Stomach smooth muscle (tissue), 2 donors: ENCODE measurements around the gene PGBD5.

Experiments
- H3K27ac ChIP-seq: one replicate; pipeline ENCODE4 v1.7.0; 2013; ENCODE audit warnings: mild to moderate bottlenecking, low read length, inconsistent platforms
- H3K27me3 ChIP-seq, 2 donors: one replicate each; pipeline ENCODE4 v1.7.0; 2013; ENCODE audit warnings: low read length in 2 of 2; ENCODE audit not compliant: insufficient read depth in 2 of 2, control insufficient read depth in 1 of 2
- H3K36me3 ChIP-seq, 2 donors: one replicate each; pipeline ENCODE4 v1.7.0; 2013; ENCODE audit warnings: low read length in 2 of 2; ENCODE audit not compliant: control insufficient read depth in 2 of 2, insufficient read depth in 2 of 2
- H3K4me1 ChIP-seq: one replicate; pipeline ENCODE4 v1.7.0; 2013; ENCODE audit warnings: low read length; ENCODE audit not compliant: control insufficient read depth, insufficient read depth
- H3K4me3 ChIP-seq, 2 donors: one replicate each; pipeline ENCODE4 v1.7.0; 2013; ENCODE audit warnings: low read length in 2 of 2
- H3K9ac ChIP-seq, 2 donors: one replicate each; pipeline ENCODE4 v1.7.0; 2013; ENCODE audit warnings: low read length in 2 of 2, mild to moderate bottlenecking in 1 of 2
- H3K9me3 ChIP-seq, 2 donors: one replicate each; pipeline ENCODE4 v1.7.0; 2013; ENCODE audit warnings: low read length in 2 of 2; ENCODE audit not compliant: control insufficient read depth in 2 of 2
- donor health status: healthy.
- donor health status: Pancreatic carcinoma.

The PGBD5 gene

DNA sequence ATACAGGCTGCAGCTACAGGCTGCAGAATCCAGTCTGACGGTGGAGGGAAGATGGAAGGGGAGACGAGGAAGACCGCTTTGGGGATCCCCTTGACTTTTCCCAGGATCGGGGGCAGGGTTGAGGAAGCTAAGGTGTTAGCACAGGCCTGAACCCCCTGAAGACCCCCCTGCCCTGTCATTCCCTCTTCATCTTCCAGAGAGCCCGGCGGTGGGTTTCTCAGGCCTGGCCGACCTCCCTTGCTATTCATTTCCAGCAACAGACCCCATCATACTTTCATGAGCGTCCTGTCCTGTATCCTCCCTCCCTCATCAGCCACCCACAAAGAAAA lies 112.0 kb downstream of the PGBD5 start:
- Histone ChIP-seq H3K36me3 (no peaks in the 10 kb centered on the region), H3K9ac (no peak overlapping the region), H3K9me3 (no peaks in the 10 kb centered on the region), H3K4me3 (no peak overlapping the region), H3K27me3 (peaks cover 9 to 10% of the 10 kb centered on the region in 2 donors), H3K4me1 (no peaks in the 10 kb centered on the region), H3K27ac (no peak overlapping the region)

DNA sequence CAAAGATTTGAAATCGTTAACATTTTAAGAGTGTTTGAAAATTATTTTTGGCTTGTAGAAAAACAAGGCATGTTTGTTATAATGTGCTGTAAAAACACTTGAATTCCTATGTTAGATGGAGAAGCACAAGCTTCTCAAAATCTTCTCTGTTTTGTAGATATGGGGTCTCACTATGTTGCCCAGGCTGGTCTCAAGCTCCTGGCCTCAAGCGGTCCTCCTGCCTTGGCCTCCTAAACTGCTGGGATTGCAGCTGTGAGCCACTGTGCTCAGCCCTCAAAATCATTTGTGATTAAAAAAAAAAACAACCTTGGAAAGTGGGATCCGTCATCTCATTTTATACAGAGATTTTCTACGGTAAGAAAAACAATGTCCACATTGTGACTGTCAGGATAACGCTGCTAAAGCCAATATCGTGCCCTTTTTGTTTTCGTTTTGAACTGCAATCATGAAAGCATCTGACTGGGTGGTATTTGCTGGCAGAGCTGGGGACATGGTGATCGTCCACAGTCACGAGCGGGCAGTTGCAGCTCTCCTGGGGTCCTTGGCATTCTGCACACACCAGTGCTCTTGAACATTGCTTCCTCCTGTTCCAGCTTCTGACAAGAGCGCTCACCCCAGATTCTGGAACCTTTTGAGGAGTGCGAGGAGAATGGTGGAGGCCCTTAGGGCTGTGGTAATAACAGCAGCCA lies 112.5 kb downstream of the PGBD5 start:
- Histone ChIP-seq H3K4me3 (no peak overlapping the region), H3K4me1 (no peaks in the 10 kb centered on the region), H3K9me3 (no peaks in the 10 kb centered on the region), H3K27ac (no peak overlapping the region), H3K36me3 (no peaks in the 10 kb centered on the region), H3K9ac (no peak overlapping the region), H3K27me3 (peaks cover 9 to 10% of the 10 kb centered on the region in 2 donors)

DNA sequence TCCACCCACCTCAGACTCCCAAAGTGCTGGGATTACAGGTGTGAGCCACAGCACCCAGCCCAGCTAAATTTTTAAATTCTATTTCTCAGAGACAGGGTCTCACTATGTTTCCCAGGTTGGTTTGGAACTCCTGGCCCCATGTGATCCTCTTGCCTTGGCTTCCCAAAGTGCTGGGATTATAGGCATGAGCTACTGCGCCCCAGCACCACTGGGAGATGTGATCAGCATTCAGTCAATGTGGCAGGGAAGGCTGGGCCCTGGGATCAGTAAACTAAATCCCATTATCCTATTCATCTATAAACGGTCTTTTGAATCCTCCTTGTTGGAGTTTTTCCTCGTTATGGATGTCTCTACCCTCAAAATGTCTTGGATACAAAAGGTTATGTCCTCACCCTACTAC lies 113.5 kb downstream of the PGBD5 start:
- H3K9ac ChIP-seq: no peak overlapping the region
- H3K36me3 ChIP-seq: no peaks in the 10 kb centered on the region
- no peaks in the 10 kb centered on the region for H3K9me3 ChIP-seq
- no peaks in the 10 kb centered on the region for H3K4me1 ChIP-seq
- H3K27ac ChIP-seq: no peak overlapping the region
- peaks cover 9 to 10% of the 10 kb centered on the region in 2 donors for H3K27me3 ChIP-seq
- H3K4me3 ChIP-seq: no peak overlapping the region

DNA sequence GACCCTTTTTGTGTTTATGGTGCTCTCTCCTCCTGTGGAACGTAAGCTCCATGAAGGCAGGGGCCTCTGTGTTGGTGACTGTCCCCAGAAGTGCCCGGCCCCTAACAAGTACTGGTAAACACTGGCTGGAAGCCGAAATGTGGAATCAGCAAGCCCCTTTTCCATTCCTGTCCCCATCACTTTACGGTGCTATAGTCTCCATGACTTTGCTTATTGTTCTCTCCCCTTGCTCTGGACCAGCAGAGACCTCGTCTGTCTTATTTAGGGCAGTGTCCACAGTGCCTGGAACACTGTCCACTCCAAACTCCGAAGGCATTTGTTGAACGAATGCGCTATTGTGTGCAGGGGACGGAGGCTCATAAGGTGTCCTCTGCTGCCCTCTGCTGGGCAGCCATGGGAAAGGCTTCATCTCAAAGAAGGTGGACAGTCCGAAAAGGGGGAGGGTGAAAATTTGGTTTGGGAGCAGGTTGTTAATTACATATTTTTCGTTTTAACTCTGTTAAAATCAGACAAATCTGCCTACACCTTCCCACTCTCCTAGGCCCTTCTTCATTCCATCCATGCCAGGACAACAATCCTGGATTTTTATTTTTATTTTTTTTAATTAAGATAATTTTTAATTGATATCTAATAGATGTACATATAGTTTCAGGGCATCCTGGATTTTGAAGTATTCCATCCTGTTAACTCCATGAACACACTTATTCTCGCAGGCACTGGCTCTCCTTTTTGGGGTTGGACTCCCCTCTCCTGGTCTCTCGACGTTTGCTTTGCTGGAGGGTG lies 115.6 kb downstream of the PGBD5 start:
- peak overlapping the region in 1 of 2 donors; percentile 40 for H3K4me3 ChIP-seq

DNA sequence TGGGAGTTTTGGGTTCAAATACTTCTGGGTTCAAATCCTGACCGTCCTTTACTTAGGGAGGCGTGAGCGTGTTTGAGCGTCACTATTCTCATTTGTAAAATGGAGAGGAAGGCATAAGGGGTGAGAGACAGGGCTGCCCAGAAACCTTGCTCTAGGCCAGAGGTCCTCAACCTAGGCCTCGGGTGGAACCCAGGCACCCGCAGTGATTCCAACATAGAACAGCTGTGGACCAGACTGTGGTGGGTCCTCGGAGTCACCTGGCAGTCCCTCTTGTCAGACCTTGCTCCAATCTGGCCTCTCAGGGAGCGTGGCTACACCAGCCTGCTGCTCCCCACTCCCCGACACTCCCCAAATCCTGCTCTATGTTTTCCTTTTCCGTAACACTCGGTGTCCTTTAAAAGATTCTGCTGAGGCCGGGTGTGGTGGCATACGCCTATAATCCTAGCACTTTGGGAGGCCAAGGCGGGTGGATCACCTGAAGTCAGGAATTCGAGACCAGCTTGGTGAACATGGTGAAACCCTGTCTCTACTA lies 116.4 kb downstream of the PGBD5 start:
- Histone ChIP-seq H3K27ac (no peak overlapping the region), H3K9me3 (no peaks in the 10 kb centered on the region), H3K4me3 (no peak overlapping the region), H3K9ac (no peak overlapping the region), H3K27me3 (peaks cover 5 to 9% of the 10 kb centered on the region in 2 donors), H3K4me1 (peaks cover 5% of the 10 kb centered on the region), H3K36me3 (no peaks in the 10 kb centered on the region)

More for the DNA sequence above, 115.6 kb downstream of the PGBD5 start:
- H3K27me3 ChIP-seq: peaks cover 9 to 10% of the 10 kb centered on the region in 2 donors
- H3K27ac ChIP-seq: no peak overlapping the region
- no peaks in the 10 kb centered on the region for H3K9me3 ChIP-seq
- H3K4me1 ChIP-seq: peaks cover 5% of the 10 kb centered on the region
- no peak overlapping the region for H3K9ac ChIP-seq
- H3K36me3 ChIP-seq: no peaks in the 10 kb centered on the region

DNA sequence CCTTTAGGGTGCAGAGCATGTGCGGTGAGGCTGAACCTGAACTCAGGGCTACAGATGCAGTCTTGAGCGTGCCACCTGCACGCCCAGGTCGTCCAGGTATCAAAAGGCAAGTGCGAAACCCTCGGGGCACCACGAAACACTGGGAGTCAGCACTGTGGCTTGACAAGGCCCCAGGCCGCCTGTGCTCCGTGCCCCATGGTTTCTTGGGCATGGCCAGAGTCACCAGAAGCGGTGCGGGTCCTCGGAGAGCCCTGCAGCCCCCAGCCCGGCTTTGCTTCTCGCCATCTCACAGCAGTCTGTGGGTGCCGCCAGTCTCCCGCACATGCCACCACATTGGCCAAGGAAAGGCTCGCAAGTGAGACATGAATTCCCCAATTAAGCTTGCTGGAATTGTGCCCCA lies 117.3 kb downstream of the PGBD5 start:
- Histone ChIP-seq H3K27ac (no peak overlapping the region), H3K9me3 (no peaks in the 10 kb centered on the region), H3K4me1 (peaks cover 5% of the 10 kb centered on the region), H3K9ac (no peak overlapping the region), H3K4me3 (no peak overlapping the region), H3K27me3 (peaks cover 5 to 9% of the 10 kb centered on the region in 2 donors), H3K36me3 (no peaks in the 10 kb centered on the region)

DNA sequence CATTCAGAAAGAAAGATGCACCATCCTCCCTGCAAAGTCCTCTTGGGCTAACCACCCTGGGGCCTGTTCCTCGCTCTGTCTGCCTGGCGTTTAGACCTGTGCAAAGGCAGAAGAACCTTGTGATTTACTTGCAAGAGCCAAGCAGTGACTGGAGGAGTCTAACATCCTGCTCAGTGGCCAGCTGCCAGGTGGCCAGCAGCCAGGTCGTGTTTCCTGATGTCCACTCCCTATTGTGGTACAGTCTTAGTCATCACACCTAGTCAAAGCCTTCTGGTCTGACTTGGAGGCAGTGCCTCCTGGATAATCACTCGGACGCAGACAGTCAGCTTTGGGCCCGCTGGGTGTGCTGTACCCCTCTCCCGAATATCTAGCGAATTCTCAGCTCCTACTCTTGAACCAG lies 118.1 kb downstream of the PGBD5 start:
- H3K4me1 ChIP-seq: peaks cover 5% of the 10 kb centered on the region
- H3K36me3 ChIP-seq: no peaks in the 10 kb centered on the region
- H3K9me3 ChIP-seq: no peaks in the 10 kb centered on the region
- H3K4me3 ChIP-seq: no peak overlapping the region
- peaks cover 5 to 9% of the 10 kb centered on the region in 2 donors for H3K27me3 ChIP-seq
- no peak overlapping the region for H3K9ac ChIP-seq
- H3K27ac ChIP-seq: no peak overlapping the region

DNA sequence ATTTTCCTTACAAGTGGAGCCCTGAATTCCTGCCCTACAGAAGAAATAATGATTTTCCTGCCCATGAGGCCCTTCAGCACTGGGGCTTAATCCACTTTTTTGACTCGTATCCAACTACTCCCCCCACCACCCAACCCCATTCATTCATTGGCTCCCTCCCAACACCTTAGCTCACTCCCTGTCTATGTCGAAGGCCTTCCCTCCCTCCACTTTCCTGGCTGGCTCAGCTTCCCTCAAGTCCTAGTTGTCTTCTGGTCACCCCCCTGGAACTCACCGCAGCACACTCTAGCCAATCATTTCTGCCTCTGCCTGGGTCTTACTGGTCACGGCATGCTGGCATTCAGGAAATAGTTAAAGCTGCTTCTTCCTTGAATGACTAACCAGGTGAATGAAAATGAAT lies 118.9 kb downstream of the PGBD5 start:
- Histone ChIP-seq H3K4me1 (peaks cover 5% of the 10 kb centered on the region), H3K4me3 (no peak overlapping the region), H3K9me3 (no peaks in the 10 kb centered on the region), H3K27ac (no peak overlapping the region), H3K9ac (no peak overlapping the region), H3K36me3 (no peaks in the 10 kb centered on the region), H3K27me3 (peaks cover 0 to 6% of the 10 kb centered on the region in 2 donors)

DNA sequence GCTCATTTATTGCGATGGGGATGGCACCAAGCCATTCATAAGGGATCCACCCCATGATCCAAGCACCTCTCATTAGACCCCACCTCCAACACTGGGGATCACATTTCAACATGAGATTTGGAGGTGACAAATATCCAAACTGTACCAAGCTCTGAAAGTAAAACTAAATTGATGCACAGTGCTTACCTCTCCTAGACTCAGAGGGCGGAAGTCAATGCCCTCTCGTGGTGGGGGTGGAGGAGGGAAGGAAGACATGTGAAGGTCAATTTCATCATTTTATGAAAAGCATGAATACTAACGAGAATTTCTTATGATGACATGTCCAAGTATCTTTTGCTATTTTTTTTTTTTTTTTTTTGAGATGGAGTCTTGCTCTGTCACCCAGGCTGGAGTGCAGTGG lies 120.0 kb downstream of the PGBD5 start:
- H3K36me3 ChIP-seq: no peaks in the 10 kb centered on the region
- peaks cover 5% of the 10 kb centered on the region for H3K4me1 ChIP-seq
- no peak overlapping the region for H3K4me3 ChIP-seq
- H3K9ac ChIP-seq: no peak overlapping the region
- no peak overlapping the region for H3K27ac ChIP-seq
- no peaks in the 10 kb centered on the region for H3K9me3 ChIP-seq
- H3K27me3 ChIP-seq: peaks cover 0 to under 1% of the 10 kb centered on the region in 2 donors

DNA sequence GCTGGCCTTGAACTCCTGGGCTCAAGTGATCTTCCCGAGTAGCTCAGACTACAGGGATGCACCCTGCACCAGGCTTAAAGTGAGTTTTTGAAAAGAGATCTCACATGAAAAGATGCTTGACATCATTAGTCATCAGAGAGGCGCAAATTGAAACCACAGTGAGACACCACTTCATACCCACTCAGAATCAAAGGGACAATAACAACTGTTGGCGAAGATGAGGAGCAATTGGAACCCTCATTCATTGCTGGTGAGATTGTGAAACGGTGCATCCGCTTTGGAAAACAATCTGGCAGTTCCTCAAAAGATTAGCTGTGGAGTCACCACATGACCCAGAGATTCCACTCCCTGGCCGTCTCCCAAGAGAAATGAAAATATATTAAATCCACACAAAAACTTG lies 122.3 kb downstream of the PGBD5 start:
- Histone ChIP-seq H3K4me3 (no peak overlapping the region), H3K4me1 (peaks cover 5% of the 10 kb centered on the region), H3K36me3 (no peaks in the 10 kb centered on the region), H3K27me3 (no peaks in the 10 kb centered on the region), H3K9me3 (no peaks in the 10 kb centered on the region), H3K27ac (no peak overlapping the region), H3K9ac (no peak overlapping the region)

DNA sequence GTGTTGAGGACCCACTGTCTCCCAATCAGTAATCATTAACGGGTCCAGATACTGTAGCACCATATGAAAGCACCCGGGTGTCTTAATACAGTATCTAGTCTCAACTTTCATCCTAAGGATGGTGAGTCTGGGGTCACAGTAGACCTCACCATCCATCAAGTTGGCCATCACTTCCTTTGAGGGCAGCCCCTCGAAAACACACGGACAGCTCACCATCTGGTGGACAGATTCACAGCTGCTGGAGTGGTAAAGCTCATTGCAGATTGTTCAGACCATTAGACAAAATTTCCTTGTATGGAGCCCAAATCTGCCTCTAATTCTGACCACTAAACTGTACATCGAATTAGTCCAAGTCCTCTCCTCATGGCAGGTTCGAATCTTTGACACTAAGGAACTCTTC lies 123.1 kb downstream of the PGBD5 start:
- Histone ChIP-seq H3K27me3 (no peaks in the 10 kb centered on the region), H3K4me1 (peaks cover 5% of the 10 kb centered on the region), H3K4me3 (no peak overlapping the region), H3K9me3 (no peaks in the 10 kb centered on the region), H3K27ac (no peak overlapping the region), H3K9ac (no peak overlapping the region), H3K36me3 (no peaks in the 10 kb centered on the region)
